ENCODE data around the gene LRRC8A. TPM values are rescaled to one million over a fixed set of nuclear protein-coding genes. Genes with fewer than 3 reads are reported as not detected.

The LRRC8A gene
- total RNA-seq, 1 experiment from 2014 or later, result 22.0 TPM

- Histone ChIP-seq H3K4me1 (ENCODE audit: control insufficient read depth in 1 of 2, insufficient read depth in 2 of 2, low read length in 2 of 2) (peaks cover 6 to 26% of the 10 kb centered on the region in 2 experiments; a peak in 3 of 4 replicates), H3K9me3 (ENCODE audit: control insufficient read depth in 1 of 2, insufficient read depth in 1 of 2, low read depth in 1 of 2, low read length in 2 of 2) (no peaks in the 10 kb centered on the region), H3K4me2 (ENCODE audit: low read length) (no peak overlapping the region), H3K9ac (ENCODE audit: low read length) (no peak overlapping the region), H4K20me1 (ENCODE audit: insufficient read depth) (no peaks in the 10 kb centered on the region), H3K4me3 (replicated peaks in 1 of 2; ENCODE audit: low read depth in 1 of 2, low read length in 2 of 2) (no peak overlapping the region), H3K27me3 (ENCODE audit: insufficient read depth, low read length) (no peaks in the 10 kb centered on the region), H3K36me3 (ENCODE audit: control insufficient read depth in 1 of 2, insufficient read depth in 2 of 2, low read length in 2 of 2) (peaks cover 5 to 7% of the 10 kb centered on the region in 2 experiments; a peak in 3 of 4 replicates), H3K79me2 (ENCODE audit: insufficient read depth, low read length) (peaks cover 29% of the 10 kb centered on the region), H3K27ac (ENCODE audit: low read depth, low read length) (no peak overlapping the region), H2AFZ (ENCODE audit: low read depth, low read length, poor library complexity, severe bottlenecking) (no peak overlapping the region), H3K9me2 (ENCODE audit: insufficient read depth) (no peaks in the 10 kb centered on the region)
- ChIA-PET POLR2A (no interaction called here), RAD21 (ENCODE audit: low non-redundant PET in 1 of 2, low total read pairs in 2 of 2, uncharacterized antibody in 2 of 2, unreplicated experiment in 2 of 2) (no interaction called here), CTCF (no interaction called here)
- TF ChIP-seq JUND (IDR thresholded peaks at IDR 0.05) (no peak), POLR2AphosphoS5 (IDR thresholded peaks at IDR 0.05; ENCODE audit: low read depth, low read length) (no peak), CTCF (IDR thresholded peaks at IDR 0.05 in 2 of 3, conservative IDR thresholded peaks at IDR 0.05 in 1 of 3; ENCODE audit: borderline replicate concordance in 1 of 3, insufficient read depth in 1 of 3, low read depth in 2 of 3, low read length in 2 of 3) (no peak), ZFX (IDR thresholded peaks at IDR 0.05) (no peak), YY1 (IDR thresholded peaks at IDR 0.05; ENCODE audit: extremely low read depth, insufficient replicate concordance, low read depth, low read length) (no peak), EZH2 (IDR thresholded peaks at IDR 0.05) (no peak), CBX3 (IDR thresholded peaks at IDR 0.05; ENCODE audit: low read depth) (no peak), ZBTB33 (IDR thresholded peaks at IDR 0.05; ENCODE audit: extremely low read depth, insufficient replicate concordance, low read length) (no peak), ATF3 (IDR thresholded peaks at IDR 0.05) (no peak), RAD21 (IDR thresholded peaks at IDR 0.05; ENCODE audit: low read depth) (no peak), SIN3A (IDR thresholded peaks at IDR 0.05; ENCODE audit: low read depth) (no peak), REST (IDR thresholded peaks at IDR 0.05; ENCODE audit: low read depth) (no peak)
- no peak for ATAC-seq
- intact Hi-C loops (cut with micrococcal nuclease), result no loop called here
- no peak for DNase-seq (ENCODE audit: low read depth, low spot score)
- BruUV-seq (replicated peaks), result no TSS peak
These were observed 6.0 kb downstream of the LRRC8A start for GRCh38 chr9:128887914-128888350.
